ENCODE measurements around the gene ZNF398.
A peak's percentile ranks its signal among the peaks of the same experiment; 100 is the strongest.
"Not testable (repeated sequence)": the region's sequence is repeated elsewhere in the genome, so short reads cannot be mapped to it uniquely, and the experiment has no call there.

ZNF398 gene

DNA sequence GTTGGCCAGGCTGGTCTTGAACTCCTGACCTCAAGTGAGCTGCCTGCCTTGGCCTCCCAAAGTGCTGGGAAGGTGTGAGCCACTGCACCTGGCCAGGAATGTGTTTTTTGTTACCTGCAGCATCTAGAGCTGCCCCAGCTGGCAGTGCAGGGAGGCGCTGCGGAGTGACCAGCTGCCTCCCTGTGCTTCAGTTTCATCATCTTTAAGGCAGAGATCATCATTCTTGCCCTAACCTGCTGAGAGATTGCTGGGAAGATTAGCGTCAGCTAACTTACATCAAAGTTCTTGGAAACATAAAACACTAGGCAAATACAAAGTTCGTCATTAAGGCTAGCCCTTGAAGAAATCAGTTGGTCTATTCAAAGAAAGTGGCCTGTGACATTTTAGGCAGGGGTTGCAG, 50.4 kb downstream of the ZNF398 start:
- DNase-seq (ENCODE audit: low read depth), result no peak

DNA sequence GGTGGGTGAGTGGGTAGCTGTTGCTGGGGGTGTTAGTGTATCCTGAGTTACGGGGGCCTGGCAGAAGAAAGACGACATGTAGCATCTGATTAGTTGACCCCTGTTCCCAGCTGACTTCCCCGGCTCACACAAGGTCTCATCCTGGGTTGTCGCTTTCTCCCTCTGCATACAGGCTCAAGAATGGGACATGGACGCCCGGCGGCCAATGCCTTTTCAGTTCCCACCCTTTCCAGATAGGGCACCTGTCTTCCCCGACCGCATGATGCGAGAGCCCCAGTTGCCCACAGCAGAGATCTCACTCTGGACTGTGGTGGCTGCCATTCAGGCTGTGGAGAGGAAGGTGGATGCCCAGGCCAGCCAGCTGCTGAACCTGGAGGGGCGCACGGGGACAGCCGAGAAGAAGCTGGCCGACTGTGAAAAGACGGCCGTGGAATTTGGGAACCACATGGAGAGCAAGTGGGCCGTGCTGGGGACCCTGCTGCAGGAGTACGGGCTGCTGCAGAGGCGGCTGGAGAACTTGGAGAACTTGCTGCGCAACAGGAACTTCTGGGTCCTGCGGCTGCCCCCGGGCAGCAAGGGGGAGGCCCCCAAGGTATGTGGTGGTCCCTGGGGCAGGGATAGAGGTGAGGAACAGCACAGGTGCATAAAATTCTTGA, 51.0 kb downstream of the ZNF398 start:
- DNase-seq (ENCODE audit: low read depth), result no peak

DNA sequence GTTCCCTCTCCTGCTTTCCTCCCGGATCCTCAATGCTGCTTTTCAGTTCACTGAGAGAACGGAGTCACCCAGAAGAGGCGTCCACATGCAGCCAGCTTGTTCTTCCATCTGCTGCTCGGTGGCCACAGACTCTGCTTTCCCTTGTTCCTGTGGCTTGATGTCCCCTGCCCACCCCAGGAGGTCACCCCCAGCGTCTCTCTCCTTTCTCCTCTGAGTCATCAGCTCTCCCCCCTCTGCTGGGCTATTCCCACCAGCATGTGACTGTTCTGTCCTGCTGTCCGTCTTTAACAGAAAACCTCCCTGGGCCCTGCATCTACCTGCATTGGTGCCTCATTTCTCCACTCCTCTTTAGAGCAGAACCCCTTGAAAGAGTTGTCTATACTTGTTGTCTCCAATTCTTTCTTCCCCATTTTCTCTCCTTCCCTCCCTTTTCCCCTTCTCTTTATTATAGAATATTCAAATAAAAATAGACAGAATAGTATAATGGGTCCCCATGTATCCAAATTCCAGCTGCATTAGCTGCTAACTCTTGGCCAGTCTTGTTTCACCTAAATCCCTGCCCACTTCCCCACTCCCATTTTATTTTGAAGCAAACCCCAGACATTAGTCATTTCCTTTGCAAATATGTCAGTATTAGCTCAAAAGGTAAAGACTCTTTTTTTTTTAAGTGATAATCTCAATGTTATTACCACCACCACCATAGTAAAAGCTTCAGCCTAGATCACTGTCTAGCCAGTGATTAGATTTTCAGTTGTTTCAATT, 52.2 kb downstream of the ZNF398 start:
- no peak for DNase-seq (ENCODE audit: low read depth)

DNA sequence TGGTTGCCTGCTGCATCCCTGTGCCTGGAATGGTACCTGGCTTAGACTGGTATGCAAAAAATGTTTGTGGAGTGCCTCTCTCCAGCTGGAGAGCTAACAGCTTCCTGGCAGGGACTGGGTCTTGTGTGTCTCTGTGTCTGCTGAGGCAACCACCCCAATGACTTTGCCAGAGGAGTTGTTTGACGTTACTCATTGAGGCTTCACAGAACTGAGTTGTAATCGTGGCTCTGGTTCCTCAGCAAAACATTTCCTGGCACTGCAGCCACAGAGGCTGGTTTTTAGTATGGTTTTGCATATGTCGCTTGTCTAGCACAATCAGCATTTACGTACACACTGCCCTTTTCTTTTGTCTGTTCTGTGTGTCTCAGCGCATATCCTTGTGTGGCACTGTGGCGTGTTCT, 55.6 kb downstream of the ZNF398 start:
- DNase-seq (ENCODE audit: low read depth), result no peak

DNA sequence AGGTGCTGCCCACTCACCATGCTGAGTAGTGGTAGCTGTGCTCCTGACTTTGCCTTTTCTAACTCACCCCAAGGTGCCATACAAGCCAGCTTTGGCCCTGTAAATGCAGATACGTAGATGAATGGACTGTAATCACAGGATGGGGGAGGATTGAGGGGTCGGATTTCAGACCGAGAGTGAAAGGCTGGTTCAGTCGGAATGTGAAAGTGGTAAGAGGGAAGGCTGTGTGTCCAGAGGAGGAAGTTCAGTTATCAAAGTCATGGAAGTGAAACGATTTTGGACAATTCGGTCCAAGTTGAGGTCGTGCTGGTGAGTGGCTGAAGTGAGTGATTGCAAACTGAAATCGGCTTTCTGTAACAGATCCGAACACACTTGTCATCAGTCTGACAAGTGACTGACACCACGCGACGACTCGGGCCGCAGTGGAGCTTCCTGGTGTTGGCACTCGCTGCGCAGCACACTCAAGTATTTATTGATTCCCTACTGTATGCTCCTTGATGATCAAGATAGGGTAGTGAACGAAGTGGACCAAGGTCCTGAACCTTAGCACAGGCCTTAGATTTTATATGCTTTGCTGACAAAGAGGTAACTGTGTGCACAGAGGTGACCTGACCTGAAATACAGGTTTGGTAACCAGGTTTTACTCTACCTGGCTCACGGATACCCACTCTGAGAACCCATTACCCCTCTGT, 58.6 kb downstream of the ZNF398 start:
- DNase-seq (ENCODE audit: low read depth), result no peak

DNA sequence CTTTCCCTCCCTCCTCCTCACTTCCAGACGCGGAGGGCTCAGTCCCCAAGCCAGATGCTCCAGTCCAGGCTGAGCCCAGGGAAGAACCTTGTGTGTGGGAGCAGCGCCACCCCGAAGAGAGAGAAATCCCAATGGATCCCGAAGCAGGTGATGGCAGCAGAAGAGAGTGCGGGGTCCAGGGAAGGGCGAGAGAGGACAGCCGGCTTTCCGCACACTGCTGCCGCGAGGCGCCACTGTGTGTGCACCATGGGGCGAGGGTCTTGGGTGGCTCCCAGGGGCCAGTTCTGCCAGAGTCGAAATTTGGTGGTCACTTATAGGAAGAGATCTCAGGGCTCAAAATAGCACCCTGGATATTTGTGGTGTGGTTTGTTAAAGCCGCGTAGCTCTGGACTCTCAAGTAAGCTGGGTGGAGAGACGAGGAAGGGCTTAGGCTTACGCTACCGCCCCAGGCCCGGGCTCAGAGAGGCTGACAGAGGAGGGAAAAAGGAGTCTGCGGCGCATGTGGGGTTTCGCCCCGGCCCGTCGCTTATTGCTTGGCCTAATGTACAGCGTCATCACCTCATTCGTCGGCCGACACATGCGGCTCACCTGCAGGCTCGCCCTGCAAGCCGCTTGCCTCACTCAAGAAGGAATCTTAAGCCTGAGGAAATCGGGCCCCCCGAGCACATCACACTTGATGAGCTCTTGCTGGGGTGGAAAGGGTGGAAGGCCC, 60.2 kb downstream of the ZNF398 start:
- DNase-seq (ENCODE audit: low read depth), result no peak

DNA sequence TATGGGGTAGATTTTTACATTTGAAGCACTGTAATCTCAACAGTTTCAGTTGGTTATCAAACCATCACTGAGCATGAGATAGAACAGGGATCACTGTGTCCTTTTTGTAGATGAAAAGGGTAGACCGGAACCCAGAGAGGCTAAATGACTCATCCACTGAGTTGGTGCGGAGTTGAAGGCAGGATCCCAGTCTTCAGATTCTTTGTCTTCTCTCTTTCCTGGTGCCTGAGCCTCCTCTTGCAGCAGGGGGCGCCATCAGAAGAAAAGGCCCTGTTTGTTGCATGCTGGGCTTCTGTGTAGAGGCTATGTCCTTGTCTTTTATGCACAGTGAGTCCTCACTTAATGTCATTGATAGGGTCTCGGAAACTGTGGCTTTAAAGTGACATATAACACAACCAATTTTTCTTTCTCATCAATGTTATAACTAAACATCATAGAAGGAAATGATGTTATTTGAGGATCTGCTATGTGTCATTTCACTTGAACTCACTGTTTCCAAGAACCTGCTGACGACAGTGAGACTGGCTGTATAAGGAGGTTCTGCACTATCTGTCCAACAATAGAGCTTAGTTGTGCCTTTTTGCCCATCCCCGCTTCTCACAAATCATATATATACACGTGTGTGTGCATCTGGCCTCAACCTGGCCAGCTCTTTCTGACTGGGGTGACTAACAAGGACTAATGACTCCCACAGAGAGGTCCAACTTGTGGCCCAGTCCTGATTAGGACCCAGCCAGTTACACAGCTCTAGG, 62.4 kb downstream of the ZNF398 start:
- peak; percentile 46 for DNase-seq (ENCODE audit: low read depth)

DNA sequence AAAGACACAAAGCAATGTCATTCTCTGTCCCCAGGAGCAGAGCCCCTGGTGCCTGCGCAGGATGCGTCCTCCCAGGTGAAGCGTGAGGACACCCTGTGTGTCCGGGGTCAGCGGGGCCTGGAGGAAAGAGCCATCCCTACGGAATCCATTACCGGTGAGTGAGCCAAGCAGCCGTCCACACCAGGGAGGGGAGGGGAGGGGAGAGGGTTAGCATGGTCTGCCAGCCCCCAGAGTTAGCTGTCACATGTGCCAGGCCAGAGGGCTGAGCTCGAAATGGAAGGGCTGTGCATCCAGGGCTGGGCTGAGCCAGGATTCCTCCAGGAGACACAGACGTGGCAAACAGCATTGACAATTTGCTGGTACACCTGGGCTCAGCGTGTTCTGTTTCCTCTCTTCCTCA, 63.3 kb downstream of the ZNF398 start:
- no peak for DNase-seq (ENCODE audit: low read depth)

DNA sequence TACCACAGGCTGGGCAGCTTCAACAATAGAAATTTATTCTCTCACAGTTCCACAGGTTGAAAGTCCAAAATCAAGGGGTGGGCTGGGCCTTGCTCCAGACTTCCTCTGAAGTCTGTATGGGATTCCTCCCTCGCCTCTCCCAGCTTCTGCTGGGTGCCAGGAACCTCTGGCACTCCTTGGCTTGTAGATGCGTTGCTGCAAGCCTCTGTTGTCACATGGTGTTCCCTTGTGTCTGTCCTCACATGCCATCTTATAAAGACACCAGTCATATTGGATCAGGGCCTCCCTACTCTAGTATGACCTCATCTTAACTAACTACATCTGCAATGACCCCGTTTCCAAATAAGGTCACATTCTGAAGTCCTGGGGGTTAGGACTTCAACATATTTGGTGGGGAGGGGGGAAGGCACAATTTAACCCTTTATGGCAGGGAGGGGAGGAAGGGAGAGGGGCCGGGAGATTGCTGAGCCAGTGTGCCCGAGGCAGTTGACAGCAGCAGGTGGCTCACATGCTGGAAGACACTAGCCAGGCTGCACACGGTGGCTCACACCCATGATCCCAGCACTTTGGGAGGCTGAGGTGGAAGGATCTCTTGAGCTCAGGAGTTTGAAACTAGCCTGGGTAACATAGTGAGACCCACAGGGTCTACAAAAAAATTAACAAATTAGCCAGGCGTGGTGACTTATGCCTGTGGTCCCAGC, 66.9 kb downstream of the ZNF398 start:
- no peak for DNase-seq (ENCODE audit: low read depth)

DNA sequence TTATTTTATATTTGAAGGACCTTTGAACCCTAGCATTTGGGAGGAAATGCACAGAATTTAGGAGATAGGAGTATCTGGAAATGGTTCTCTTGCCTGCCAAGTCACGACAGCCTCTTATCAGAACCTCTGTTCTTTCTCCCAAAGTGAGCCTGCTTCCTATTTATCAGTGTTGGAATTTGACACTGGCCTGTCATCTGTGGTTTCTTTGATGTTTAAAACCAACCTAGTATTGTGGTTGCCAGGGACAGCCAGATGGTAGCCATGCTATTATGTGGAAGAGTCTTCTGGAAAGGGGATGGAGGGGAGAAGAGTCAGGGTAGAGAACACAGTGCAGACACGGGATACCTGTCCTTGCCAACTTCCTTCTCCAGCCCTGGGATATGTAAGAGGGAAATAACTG, 69.1 kb downstream of the ZNF398 start:
- DNase-seq (ENCODE audit: low read depth), result no peak

DNA sequence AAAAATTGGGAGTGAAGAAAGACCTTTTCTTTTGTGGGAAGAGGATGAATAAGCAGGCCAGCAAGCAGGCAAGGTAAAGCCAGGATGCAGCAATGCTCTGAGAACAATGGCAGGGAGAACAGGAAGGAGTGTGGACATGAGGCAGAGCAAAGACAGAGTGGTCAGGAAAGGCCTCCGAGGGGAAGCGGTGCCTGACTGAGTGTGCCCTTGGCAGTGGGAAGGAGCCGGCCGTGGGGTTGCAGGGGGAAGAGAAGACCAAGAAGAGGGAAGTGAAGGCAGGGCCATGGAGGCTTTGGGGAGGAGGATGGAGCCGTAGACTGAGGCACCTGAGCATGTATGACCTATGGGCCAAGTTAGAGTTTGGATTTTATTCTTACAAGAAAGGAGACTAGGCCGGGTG, 70.3 kb downstream of the ZNF398 start:
- DNase-seq (ENCODE audit: low read depth), result no peak

DNA sequence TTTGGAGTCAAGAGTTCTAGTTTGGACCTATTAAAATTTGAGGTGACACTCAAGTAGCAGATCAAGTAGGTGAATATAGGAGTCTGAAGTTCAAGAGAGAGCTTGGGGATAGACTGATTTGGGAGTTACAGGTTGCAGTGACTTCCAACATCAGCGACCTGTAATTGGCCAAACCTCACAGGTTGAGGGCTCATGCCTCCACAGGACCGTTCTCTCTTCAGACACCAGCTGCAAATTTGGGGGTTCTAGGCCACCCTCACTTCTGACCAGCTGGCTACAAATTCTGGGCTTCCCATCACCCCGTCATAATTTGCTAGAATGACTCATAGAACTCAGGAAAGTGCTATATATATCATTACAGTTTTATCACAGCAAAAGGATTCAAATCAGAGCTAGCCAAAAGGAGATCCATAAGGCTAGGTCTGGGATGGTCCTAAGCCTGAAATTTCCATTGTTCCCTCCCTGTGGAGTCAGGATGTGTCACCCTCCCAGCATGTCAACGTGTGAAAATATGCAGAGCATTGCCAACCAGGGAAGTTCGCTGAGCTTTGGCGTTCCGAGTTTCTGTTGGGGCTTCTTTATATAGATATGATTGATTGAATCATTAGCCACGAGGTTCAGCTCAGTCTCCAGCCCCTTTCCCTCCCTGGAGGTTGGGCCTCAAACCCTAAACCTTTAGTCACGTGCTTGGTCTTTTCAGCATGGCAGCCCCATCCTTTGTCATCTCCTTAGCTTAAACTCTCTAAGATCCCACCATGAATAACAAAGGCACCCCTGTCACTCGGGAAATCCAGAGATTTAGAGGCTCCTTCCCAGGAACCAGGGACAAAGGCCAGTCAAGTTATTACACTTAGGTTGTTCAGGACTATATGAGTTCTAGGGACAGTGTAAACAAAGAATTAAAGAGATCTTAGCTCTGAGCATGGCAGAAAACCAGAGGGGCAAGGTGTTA, 71.5 kb downstream of the ZNF398 start:
- no peak for DNase-seq (ENCODE audit: low read depth)

DNA sequence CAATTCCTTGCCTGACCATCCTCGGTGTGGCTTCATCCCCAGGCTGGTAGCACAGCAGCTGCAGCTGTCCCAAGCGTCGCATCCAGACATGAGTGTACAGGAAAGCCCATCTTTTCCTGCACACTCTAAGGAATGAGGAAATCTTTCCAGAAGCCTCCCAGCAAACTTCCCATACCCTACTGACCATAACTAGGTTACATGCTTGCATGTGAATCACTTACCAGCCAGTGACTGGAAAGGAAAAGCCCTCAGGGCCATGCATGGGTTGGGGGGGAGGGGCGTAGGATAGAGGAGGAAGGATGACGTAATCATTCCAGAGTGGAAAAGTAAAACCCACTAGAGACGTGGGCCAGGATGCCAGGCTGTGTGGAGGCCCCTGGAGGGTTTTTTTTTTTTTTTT, 73.3 kb downstream of the ZNF398 start:
- no peak for DNase-seq (ENCODE audit: low read depth)

DNA sequence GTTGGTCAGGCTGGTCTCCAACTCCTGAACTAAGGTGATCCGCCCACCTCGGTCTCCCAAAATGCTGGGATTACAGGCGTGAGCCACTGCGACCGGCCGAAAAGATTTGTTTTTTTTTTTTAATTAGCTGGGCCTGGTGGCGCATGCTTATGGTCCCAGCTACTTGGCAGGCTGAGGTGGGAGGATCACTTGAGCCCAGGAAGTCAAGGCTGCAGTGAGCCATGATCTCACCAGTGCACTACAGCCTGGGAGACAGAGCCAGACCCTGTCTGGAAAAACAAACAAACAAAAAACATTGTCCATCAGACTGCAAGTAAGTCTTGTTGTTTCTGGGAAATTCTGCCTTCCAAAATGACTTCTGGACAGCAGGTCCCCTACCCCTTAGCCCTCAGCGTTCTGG, 75.9 kb downstream of the ZNF398 start:
- no peak for DNase-seq (ENCODE audit: low read depth)

DNA sequence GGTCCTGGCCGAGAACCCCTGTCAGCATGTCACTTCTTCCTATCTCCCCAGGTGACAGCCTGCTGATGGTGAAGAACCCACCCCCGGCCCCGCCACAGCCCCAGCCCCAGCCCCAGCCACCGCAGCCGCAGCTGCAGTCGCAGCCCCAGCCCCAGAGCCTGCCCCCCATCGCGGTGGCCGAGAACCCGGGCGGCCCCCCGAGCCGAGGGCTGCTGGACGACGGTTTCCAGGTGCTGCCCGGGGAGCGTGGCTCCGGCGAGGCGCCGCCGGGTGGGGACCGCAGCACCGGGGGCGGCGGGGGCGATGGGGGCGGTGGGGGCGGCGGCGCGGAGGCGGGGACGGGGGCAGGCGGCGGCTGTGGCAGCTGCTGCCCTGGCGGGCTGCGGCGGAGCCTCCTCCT, 76.5 kb downstream of the ZNF398 start:
- no peak for DNase-seq (ENCODE audit: low read depth)

DNA sequence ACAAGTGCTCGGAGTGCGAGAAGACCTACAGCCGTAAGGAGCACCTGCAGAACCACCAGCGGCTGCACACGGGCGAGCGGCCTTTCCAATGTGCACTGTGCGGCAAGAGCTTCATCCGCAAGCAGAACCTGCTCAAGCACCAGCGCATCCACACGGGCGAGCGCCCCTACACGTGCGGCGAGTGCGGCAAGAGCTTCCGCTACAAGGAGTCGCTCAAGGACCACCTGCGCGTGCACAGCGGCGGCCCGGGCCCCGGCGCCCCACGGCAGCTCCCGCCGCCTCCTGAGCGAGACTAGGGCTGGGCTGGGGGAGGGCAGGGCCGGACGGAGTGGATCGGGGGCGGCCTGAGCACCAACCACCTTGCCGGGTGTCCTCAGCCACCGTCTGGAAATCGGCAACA, 77.1 kb downstream of the ZNF398 start:
- DNase-seq (ENCODE audit: low read depth), result no peak

DNA sequence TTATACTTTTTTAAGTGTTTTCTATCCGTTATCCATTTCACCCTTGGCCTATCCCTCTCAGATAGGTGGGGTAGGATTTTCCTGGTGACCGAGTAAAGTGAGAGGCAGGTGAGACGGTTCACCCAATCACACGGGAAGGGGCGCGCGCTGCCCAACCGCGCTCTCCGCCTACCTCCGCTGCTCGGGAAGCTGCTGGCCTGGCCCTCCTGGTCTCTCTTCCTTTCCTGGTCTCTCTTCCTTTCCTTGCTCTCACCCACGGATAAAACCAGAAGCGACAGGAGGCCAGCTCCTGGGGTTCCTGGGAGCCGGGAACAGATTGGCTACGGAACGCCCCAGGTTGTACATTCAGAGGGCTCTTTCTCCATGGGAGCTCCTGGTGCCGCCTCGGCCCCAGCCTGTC, 77.9 kb downstream of the ZNF398 start:
- DNase-seq (ENCODE audit: low read depth), result no peak

DNA sequence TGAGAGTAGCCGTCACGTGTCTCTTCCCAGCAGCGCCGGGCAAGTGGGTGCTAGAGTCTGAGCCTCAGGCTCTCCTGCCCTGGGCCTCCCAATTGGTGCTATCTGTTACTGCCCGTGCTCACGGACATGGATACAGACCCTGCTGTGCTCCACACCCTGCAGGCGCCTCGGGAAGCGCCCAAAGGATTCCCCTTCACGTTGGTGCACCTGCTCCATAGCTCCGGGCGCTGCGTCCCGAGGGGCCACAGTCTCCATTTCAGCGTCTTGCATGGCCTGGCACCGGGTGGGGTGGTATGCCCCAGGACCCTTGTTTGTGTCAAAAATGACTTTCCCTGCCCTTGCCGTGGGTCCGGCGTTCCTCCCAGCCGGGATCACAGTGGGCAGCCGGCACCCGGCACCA, 78.4 kb downstream of the ZNF398 start:
- no peak for DNase-seq (ENCODE audit: low read depth)

DNA sequence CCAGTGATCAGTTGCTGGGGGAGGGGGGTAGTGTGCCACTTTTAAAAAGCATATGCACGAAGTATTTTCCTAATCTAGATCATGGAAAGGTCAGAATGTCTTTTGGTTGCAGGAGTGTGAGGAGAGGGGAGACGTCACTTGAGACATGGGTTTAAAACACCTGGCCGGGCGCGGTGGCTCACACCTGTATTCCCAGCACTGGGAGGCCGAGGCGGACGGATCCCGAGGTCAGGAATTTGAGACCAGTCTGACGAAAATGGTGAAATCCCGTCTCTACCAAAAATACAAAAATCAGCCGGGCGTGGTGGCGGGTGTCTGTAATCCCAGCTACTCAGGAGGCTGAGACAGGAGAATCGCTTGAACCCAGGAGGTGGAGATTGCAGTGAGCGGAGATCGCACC, 79.1 kb downstream of the ZNF398 start:
- DNase-seq (ENCODE audit: low read depth), result not testable (repeated sequence)

DNA sequence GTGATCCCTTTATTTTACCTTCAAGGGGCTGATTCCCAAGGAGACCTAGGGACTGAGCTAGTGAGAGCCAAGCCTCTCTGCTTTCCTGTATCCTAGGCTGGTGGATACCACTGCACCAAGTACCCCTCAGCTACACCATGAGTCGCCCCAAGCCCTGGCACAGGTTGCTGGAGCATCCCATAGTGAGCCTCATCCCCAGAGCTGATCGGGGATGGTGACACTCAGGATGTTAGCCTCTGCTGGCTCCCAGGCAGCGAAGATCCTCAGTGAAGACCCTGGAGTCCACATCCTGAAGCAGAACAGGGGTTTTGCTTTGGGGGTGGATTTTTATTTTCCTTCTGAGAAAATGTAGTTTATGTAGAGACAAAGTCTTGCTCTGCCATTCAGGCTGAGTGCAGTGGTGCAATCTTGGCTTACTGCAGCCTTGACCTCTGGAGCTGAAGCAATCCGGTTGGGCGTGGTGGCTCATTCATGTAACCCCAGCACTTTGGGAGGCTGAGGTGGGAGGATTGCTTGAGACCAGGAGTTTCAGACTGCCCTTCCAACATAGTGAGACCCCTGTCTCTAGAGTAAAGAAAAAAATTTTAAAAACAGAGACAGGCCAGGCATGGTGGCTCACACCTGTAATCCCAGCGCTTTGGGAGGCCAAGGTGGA, 79.7 kb downstream of the ZNF398 start:
- no peak for DNase-seq (ENCODE audit: low read depth)

All from T follicular helper cell (primary cell).